GM23338 (cell line): ENCODE results near the gene TRIOBP.

Experiments used
- CREB1 ChIP-seq: fragments of 250-450 bp; sonication (Bioruptor Pico); IDR thresholded peaks from 2 replicates; pipeline ENCODE4 v1.5.0; 2020; ENCODE audit warnings: low read depth, mild to moderate bottlenecking, moderate library complexity
- CTCF ChIP-seq, 2 experiments: fragments of 200-600 bp in 1 of 2; sonication (generic) in 1 of 2; conservative IDR thresholded peaks; 2 replicates each; pipeline versions ENCODE4 v1.5.1 to v1.6.1; 2016 to 2017; ENCODE audit warnings: antibody characterized with exemption in 2 of 2, low read depth in 2 of 2, mild to moderate bottlenecking in 2 of 2, moderate library complexity in 1 of 2
- EZH2 ChIP-seq: fragments of 200-600 bp; sonication (generic); IDR thresholded peaks from one replicate; pipeline ENCODE4 v1.8.0; 2017; ENCODE audit warnings: antibody characterized with exemption, mild to moderate bottlenecking, low read depth; ENCODE audit not compliant: unreplicated experiment
- EZH2phosphoT487 ChIP-seq: fragments of 200-600 bp; sonication (generic); IDR thresholded peaks from one replicate; pipeline ENCODE4 v1.8.1; 2018; ENCODE audit warnings: antibody characterized with exemption; ENCODE audit not compliant: unreplicated experiment
- JUNB ChIP-seq: IDR thresholded peaks from one replicate; pipeline ENCODE4 v1.6.1; 2016; ENCODE audit warnings: antibody characterized with exemption; ENCODE audit not compliant: unreplicated experiment
- POLR2AphosphoS5 ChIP-seq: IDR thresholded peaks from 2 replicates; pipeline ENCODE4 v1.6.1; 2016; ENCODE audit warnings: antibody characterized with exemption, low read depth
- REST ChIP-seq: IDR thresholded peaks from one replicate; pipeline ENCODE4 v1.6.1; 2018; ENCODE audit warnings: antibody characterized with exemption; ENCODE audit not compliant: unreplicated experiment

- TF ChIP-seq CTCF (conservative IDR thresholded peaks at IDR 0.05; ENCODE audit: low read depth in 2 of 2) (no peak), EZH2phosphoT487 (no peak), EZH2 (no peak), REST (no peak), POLR2AphosphoS5 (peak; percentile 36; the same call in 1 of the 2 replicates), CREB1 (CRISPR knock-in tag) (no peak), JUNB (no peak)
Measured at GRCh38 chr22:37674951-37675929, 21.6 kb upstream of the TRIOBP start, which contains the start of gene LGALS1.
